ENCODE measurements around the gene P3H1. TPM values are rescaled to one million over a fixed set of nuclear protein-coding genes. Genes with fewer than 3 reads are reported as not detected.

P3H1 gene
- polyA plus RNA-seq, 1 of the 3 experiments (the other 2 are of a cell fraction) = 66.8 TPM

GRCh38 chr1:42743317-42744147 is 23.3 kb downstream of the P3H1 start:
- no peaks in the 10 kb centered on the region for H3F3A ChIP-seq (replicated peaks; ENCODE audit: insufficient read depth)
- ChIA-PET POLR2A (interaction anchor here (1.4 kb wide), 1 partner anchor 62 kb away, joined by 7 read pairs; the partner anchor contains the start of gene YBX1), CTCF (interaction anchor here (0.8 to 2.6 kb wide), 3 partner anchors 13 to 330 kb away, joined by 4 to 15 read pairs (median 5); no protein-coding TSS in a partner anchor)
- 68% methylated on average over 21 of the region's 21 CpGs for WGBS (ENCODE audit: low lambda C conversion rate)
- no peak overlapping the region for H2AFZ ChIP-seq (ENCODE audit: low read depth)
- H3K36me3 ChIP-seq (replicated peaks in 1 of 2; ENCODE audit: control insufficient read depth in 1 of 2, insufficient read depth in 2 of 2, low read length in 1 of 2) = peaks cover 8 to 21% of the 10 kb centered on the region in 2 experiments
- no peaks in the 10 kb centered on the region for H3K79me2 ChIP-seq (ENCODE audit: insufficient read depth)
- TF ChIP-seq RXRA (IDR thresholded peaks at IDR 0.05; ENCODE audit: borderline replicate concordance, low read depth) (no peak), MXI1 (IDR thresholded peaks at IDR 0.05; ENCODE audit: low read depth, low read length) (0 out of 2 replicates have a peak, but pooled peaks have one; percentile 46)
- no peak overlapping the region for H3K4me2 ChIP-seq
- peak; percentile 78 for DNase-seq
- peaks cover 0 to 20% of the 10 kb centered on the region in 2 experiments; a peak in 1 of 4 replicates for H3K4me1 ChIP-seq (ENCODE audit: control insufficient read depth in 1 of 2, insufficient read depth in 2 of 2, low read depth in 1 of 2, low read length in 1 of 2)
- no peak overlapping the region; a peak in 1 of 4 replicates for H3K27ac ChIP-seq (ENCODE audit: low read depth in 2 of 2, low read length in 1 of 2)
- no peaks in the 10 kb centered on the region for H4K20me1 ChIP-seq (ENCODE audit: insufficient read depth)
- H3K9me2 ChIP-seq = no peaks in the 10 kb centered on the region
- H3K9ac ChIP-seq = no peak overlapping the region
- no peaks in the 10 kb centered on the region for H3K27me3 ChIP-seq (ENCODE audit: insufficient read depth)
- no peaks in the 10 kb centered on the region for H3K9me3 ChIP-seq
- H3K4me3 ChIP-seq (ENCODE audit: low read depth in 2 of 2, low read length in 1 of 2) = no peak overlapping the region

- Histone ChIP-seq H3K4me3 (ENCODE audit: low read depth in 2 of 2, low read length in 1 of 2) (no peak overlapping the region), H3K27me3 (ENCODE audit: insufficient read depth) (no peaks in the 10 kb centered on the region), H3F3A (replicated peaks; ENCODE audit: insufficient read depth) (no peaks in the 10 kb centered on the region), H3K9me2 (no peaks in the 10 kb centered on the region), H3K27ac (ENCODE audit: low read depth in 2 of 2, low read length in 1 of 2) (peak overlapping the region in 1 of 2 experiments; percentile 39; a peak in 2 of 4 replicates), H3K79me2 (ENCODE audit: insufficient read depth) (no peaks in the 10 kb centered on the region), H3K9ac (no peak overlapping the region), H2AFZ (ENCODE audit: low read depth) (no peak overlapping the region), H3K4me2 (no peak overlapping the region), H4K20me1 (ENCODE audit: insufficient read depth) (no peaks in the 10 kb centered on the region), H3K9me3 (no peaks in the 10 kb centered on the region), H3K4me1 (ENCODE audit: control insufficient read depth in 1 of 2, insufficient read depth in 2 of 2, low read depth in 1 of 2, low read length in 1 of 2) (peaks cover 0 to 20% of the 10 kb centered on the region in 2 experiments; a peak in 1 of 4 replicates), H3K36me3 (replicated peaks in 1 of 2; ENCODE audit: control insufficient read depth in 1 of 2, insufficient read depth in 2 of 2, low read length in 1 of 2) (peaks cover 8 to 16% of the 10 kb centered on the region in 2 experiments)
- POLR2A ChIA-PET = interaction anchor here (1.4 kb wide), 1 partner anchor 61 kb away, joined by 7 read pairs; the partner anchor contains the start of gene YBX1
- peak; percentile 41 for DNase-seq
- CTCF ChIA-PET = interaction anchor here (0.5 to 2.6 kb wide), 6 partner anchors 14 to 433 kb away, joined by 3 to 15 read pairs (median 4); no protein-coding TSS in a partner anchor
- TF ChIP-seq FOXM1 (IDR thresholded peaks at IDR 0.05; ENCODE audit: low read depth) (no peak), CHD2 (IDR thresholded peaks at IDR 0.05; ENCODE audit: low read length, partially characterized antibody) (no peak)
- 82% methylated on average over 9 of the region's 9 CpGs for WGBS (ENCODE audit: low lambda C conversion rate)
These were observed 24.1 kb downstream of the P3H1 start for GRCh38 chr1:42742617-42743316.

DNA sequence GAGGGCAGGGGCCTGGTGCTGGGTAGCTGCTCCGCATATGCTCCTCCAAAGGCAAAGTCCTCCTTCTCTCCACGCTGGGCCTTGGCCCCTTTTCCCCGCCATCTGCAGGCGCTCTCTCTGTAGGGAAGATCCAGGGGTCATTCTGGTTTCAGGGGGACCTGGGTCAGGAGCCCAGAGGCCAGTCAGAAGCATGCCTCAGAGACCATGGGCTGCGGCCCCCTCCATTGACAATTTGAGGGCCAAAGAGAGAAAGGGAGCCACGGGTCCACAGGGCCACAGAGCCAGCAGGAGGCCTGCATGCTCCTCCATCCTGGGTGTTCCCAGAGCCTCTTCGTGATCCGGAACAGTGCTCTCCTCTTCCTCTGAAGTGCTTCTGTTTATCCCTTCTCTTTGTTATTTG is 24.7 kb downstream of the P3H1 start:
- DNase-seq = no peak
- H3F3A ChIP-seq (replicated peaks; ENCODE audit: insufficient read depth) = no peaks in the 10 kb centered on the region
- POLR2A ChIA-PET = no interaction called here
- H3K36me3 ChIP-seq (replicated peaks in 1 of 2; ENCODE audit: control insufficient read depth in 1 of 2, insufficient read depth in 2 of 2, low read length in 1 of 2) = peaks cover 8 to 11% of the 10 kb centered on the region in 2 experiments
- no peak overlapping the region for H3K4me3 ChIP-seq (ENCODE audit: low read depth in 2 of 2, low read length in 1 of 2)
- 87% methylated on average over 7 of the region's 8 CpGs for WGBS (ENCODE audit: low lambda C conversion rate)
- H3K9me2 ChIP-seq = no peaks in the 10 kb centered on the region
- H3K9ac ChIP-seq = no peak overlapping the region
- H3K4me2 ChIP-seq = no peak overlapping the region
- H3K9me3 ChIP-seq = no peaks in the 10 kb centered on the region
- H3K27me3 ChIP-seq (ENCODE audit: insufficient read depth) = no peaks in the 10 kb centered on the region
- peaks cover 0 to 20% of the 10 kb centered on the region in 2 experiments; a peak in 1 of 4 replicates for H3K4me1 ChIP-seq (ENCODE audit: control insufficient read depth in 1 of 2, insufficient read depth in 2 of 2, low read depth in 1 of 2, low read length in 1 of 2)
- H3K27ac ChIP-seq (ENCODE audit: low read depth in 2 of 2, low read length in 1 of 2) = no peak overlapping the region
- CTCF ChIA-PET = interaction anchor here (0.5 to 2.6 kb wide), 4 partner anchors 14 to 433 kb away, joined by 3 to 15 read pairs (median 4); no protein-coding TSS in a partner anchor
- H4K20me1 ChIP-seq (ENCODE audit: insufficient read depth) = no peaks in the 10 kb centered on the region
- no peaks in the 10 kb centered on the region for H3K79me2 ChIP-seq (ENCODE audit: insufficient read depth)
- no peak overlapping the region for H2AFZ ChIP-seq (ENCODE audit: low read depth)
- TF ChIP-seq FOXM1 (IDR thresholded peaks at IDR 0.05; ENCODE audit: low read depth) (no peak), SMC3 (IDR thresholded peaks at IDR 0.05; ENCODE audit: low read depth, low read length) (no peak), EP300 (IDR thresholded peaks at IDR 0.05; ENCODE audit: borderline replicate concordance in 1 of 2, low read depth in 1 of 2, low read length in 1 of 2) (no peak), YY1 (IDR thresholded peaks at IDR 0.05; ENCODE audit: low read depth) (no peak), RXRA (IDR thresholded peaks at IDR 0.05; ENCODE audit: borderline replicate concordance, low read depth) (no peak), USF1 (IDR thresholded peaks at IDR 0.05; ENCODE audit: borderline replicate concordance, low read depth) (no peak), RCOR1 (IDR thresholded peaks at IDR 0.05; ENCODE audit: low read length) (no peak), SIN3A (IDR thresholded peaks at IDR 0.05; ENCODE audit: borderline replicate concordance, low read depth, low read length) (no peak), MEF2A (IDR thresholded peaks at IDR 0.05; ENCODE audit: borderline replicate concordance, low read depth) (no peak), ZBTB33 (IDR thresholded peaks at IDR 0.05; ENCODE audit: borderline replicate concordance, low read depth) (no peak), TAF1 (IDR thresholded peaks at IDR 0.05; ENCODE audit: borderline replicate concordance, low read depth, low read length) (no peak), NFIC (IDR thresholded peaks at IDR 0.05; ENCODE audit: borderline replicate concordance) (no peak)

Data from SK-N-SH (cell line).